HG03280 (cell line): Measurements from ENCODE around the gene SIM2.
"Not testable (repeated sequence)": the region's sequence is repeated elsewhere in the genome, so short reads cannot be mapped to it uniquely, and the experiment has no call there.

Source experiments
- ATAC-seq: cut with Tn5 transposase; IDR thresholded peaks from one replicate; pipeline ENCODE4 v1.9.1; 2021; ENCODE audit warnings: mild to moderate bottlenecking, moderate library complexity; ENCODE audit not compliant: unreplicated experiment

SIM2 gene

GRCh38 chr21:36698981-36699545 lies at the start of gene SIM2:
TSS of gene SIM2 (plus strand) at chr21:36699115. CDS start at chr21:36699747, 632 bp downstream.
- ATAC-seq = no peak

GRCh38 chr21:36654324-36654723 lies 44.6 kb upstream of the SIM2 start:
- ATAC-seq = no peak

GRCh38 chr21:36654796-36655325 lies 44.1 kb upstream of the SIM2 start:
- no peak for ATAC-seq

- no peak for ATAC-seq
Measured at GRCh38 chr21:36656138-36656537, 42.8 kb upstream of the SIM2 start.

GRCh38 chr21:36657290-36657689 lies 41.6 kb upstream of the SIM2 start:
- not testable (repeated sequence) for ATAC-seq

- no peak for ATAC-seq
Measured at GRCh38 chr21:36657999-36658398, 40.9 kb upstream of the SIM2 start.

GRCh38 chr21:36658926-36659325 lies 40.0 kb upstream of the SIM2 start:
- ATAC-seq = no peak

- ATAC-seq = no peak
Measured at GRCh38 chr21:36661511-36662309, 37.2 kb upstream of the SIM2 start.

GRCh38 chr21:36663033-36663855 lies 35.7 kb upstream of the SIM2 start:
- ATAC-seq = no peak

- no peak for ATAC-seq
Measured at GRCh38 chr21:36664662-36664990, 34.3 kb upstream of the SIM2 start.

- no peak for ATAC-seq
Measured at GRCh38 chr21:36665806-36666205, 33.1 kb upstream of the SIM2 start.

GRCh38 chr21:36668713-36669112 lies 30.2 kb upstream of the SIM2 start:
- no peak for ATAC-seq

GRCh38 chr21:36671836-36672235 lies 27.1 kb upstream of the SIM2 start:
- ATAC-seq = no peak

- not testable (repeated sequence) for ATAC-seq
Measured at GRCh38 chr21:36672296-36672695, 26.6 kb upstream of the SIM2 start.

- no peak for ATAC-seq
Measured at GRCh38 chr21:36672737-36673136, 26.2 kb upstream of the SIM2 start.

GRCh38 chr21:36676039-36676950 lies 22.6 kb upstream of the SIM2 start:
- ATAC-seq = no peak

GRCh38 chr21:36677443-36677842 lies 21.5 kb upstream of the SIM2 start:
- no peak for ATAC-seq

- no peak for ATAC-seq
Measured at GRCh38 chr21:36678538-36678937, 20.4 kb upstream of the SIM2 start.

- ATAC-seq = no peak
Measured at GRCh38 chr21:36681117-36681631, 17.7 kb upstream of the SIM2 start.

GRCh38 chr21:36684957-36685714 lies 13.8 kb upstream of the SIM2 start:
- ATAC-seq = no peak
